ENCODE results near the gene SFMBT1.

Gene SFMBT1

GRCh38 chr3:52880474-52880873 is 165.4 kb downstream of the SFMBT1 start:
- H3K9me3 ChIP-seq (ENCODE audit: insufficient read depth, low read length, severe bottlenecking): peaks cover 3% of the 10 kb centered on the region
- ATAC-seq (ENCODE audit: insufficient read depth, low read depth) (no peak), DNase-seq (no peak)
- TF ChIP-seq EZH2 (IDR thresholded peaks at IDR 0.05; ENCODE audit: borderline replicate concordance, low read depth, low read length, severe bottlenecking) (no peak), CTCF (IDR thresholded peaks at IDR 0.05; ENCODE audit: borderline replicate concordance, extremely low read depth, low read length, poor library complexity, severe bottlenecking) (no peak)
- no peak overlapping the region for H3K4me3 ChIP-seq (ENCODE audit: low read depth in 1 of 2, low read length in 2 of 2)
- no peak overlapping the region for H3K9ac ChIP-seq (ENCODE audit: low read depth, low read length)
- H3K27ac ChIP-seq (ENCODE audit: low read length): no peak overlapping the region
- H4K20me1 ChIP-seq (ENCODE audit: insufficient read depth, low read length): peaks cover 8% of the 10 kb centered on the region
- H2AFZ ChIP-seq (ENCODE audit: low read depth, low read length): no peak overlapping the region
- H3K4me1 ChIP-seq (ENCODE audit: insufficient read depth, low read length): 0 out of 2 replicates have a peak, but pooled peaks cover under 1% of the 10 kb centered on the region
- no peaks in the 10 kb centered on the region for H3K27me3 ChIP-seq (ENCODE audit: insufficient read depth, low read length, poor library complexity)
- peaks cover 7% of the 10 kb centered on the region; the same call in 1 of the 2 replicates for H3K36me3 ChIP-seq (ENCODE audit: insufficient read depth, low read length)
- H3K79me2 ChIP-seq (ENCODE audit: insufficient read depth, low read length): 0 out of 2 replicates have a peak, but pooled peaks cover 5% of the 10 kb centered on the region
- H3K4me2 ChIP-seq (ENCODE audit: insufficient read depth, low read length): no peak overlapping the region

GRCh38 chr3:52880047-52880446 is 165.8 kb downstream of the SFMBT1 start:
- Histone ChIP-seq H3K4me1 (ENCODE audit: insufficient read depth, low read length) (peaks cover 3% of the 10 kb centered on the region; the same call in 1 of the 2 replicates), H3K9me3 (ENCODE audit: insufficient read depth, low read length, severe bottlenecking) (no peaks in the 10 kb centered on the region), H3K27ac (ENCODE audit: low read length) (no peak overlapping the region), H3K4me3 (ENCODE audit: low read depth in 1 of 2, low read length in 2 of 2) (no peak overlapping the region), H4K20me1 (ENCODE audit: insufficient read depth, low read length) (peaks cover 13% of the 10 kb centered on the region), H3K36me3 (ENCODE audit: insufficient read depth, low read length) (0 out of 2 replicates have a peak, but pooled peaks cover 3% of the 10 kb centered on the region), H3K9ac (ENCODE audit: low read depth, low read length) (no peak overlapping the region), H3K79me2 (ENCODE audit: insufficient read depth, low read length) (peaks cover 7% of the 10 kb centered on the region; the same call in 1 of the 2 replicates), H3K27me3 (ENCODE audit: insufficient read depth, low read length, poor library complexity) (no peaks in the 10 kb centered on the region), H2AFZ (ENCODE audit: low read depth, low read length) (no peak overlapping the region), H3K4me2 (ENCODE audit: insufficient read depth, low read length) (no peak overlapping the region)
- ATAC-seq (ENCODE audit: insufficient read depth, low read depth) (no peak), DNase-seq (no peak)
- TF ChIP-seq EZH2 (IDR thresholded peaks at IDR 0.05; ENCODE audit: borderline replicate concordance, low read depth, low read length, severe bottlenecking): no peak
- no peak for TF ChIP-seq CTCF (IDR thresholded peaks at IDR 0.05; ENCODE audit: borderline replicate concordance, extremely low read depth, low read length, poor library complexity, severe bottlenecking)

GRCh38 chr3:52879581-52879980 is 166.3 kb downstream of the SFMBT1 start:
- Histone ChIP-seq H4K20me1 (ENCODE audit: insufficient read depth, low read length) (peaks cover 13% of the 10 kb centered on the region), H3K4me1 (ENCODE audit: insufficient read depth, low read length) (peaks cover 3% of the 10 kb centered on the region; the same call in 1 of the 2 replicates), H3K4me2 (ENCODE audit: insufficient read depth, low read length) (no peak overlapping the region), H3K36me3 (ENCODE audit: insufficient read depth, low read length) (no peaks in the 10 kb centered on the region), H3K4me3 (ENCODE audit: low read depth in 1 of 2, low read length in 2 of 2) (no peak overlapping the region), H3K9ac (ENCODE audit: low read depth, low read length) (no peak overlapping the region), H3K27ac (ENCODE audit: low read length) (no peak overlapping the region), H3K79me2 (ENCODE audit: insufficient read depth, low read length) (peaks cover 7% of the 10 kb centered on the region; the same call in 1 of the 2 replicates), H3K9me3 (ENCODE audit: insufficient read depth, low read length, severe bottlenecking) (no peaks in the 10 kb centered on the region), H3K27me3 (ENCODE audit: insufficient read depth, low read length, poor library complexity) (no peaks in the 10 kb centered on the region), H2AFZ (ENCODE audit: low read depth, low read length) (no peak overlapping the region)
- TF ChIP-seq CTCF (IDR thresholded peaks at IDR 0.05; ENCODE audit: borderline replicate concordance, extremely low read depth, low read length, poor library complexity, severe bottlenecking) (no peak), EZH2 (IDR thresholded peaks at IDR 0.05; ENCODE audit: borderline replicate concordance, low read depth, low read length, severe bottlenecking) (no peak)
- ATAC-seq (ENCODE audit: insufficient read depth, low read depth) (no peak), DNase-seq (no peak)

Data from DND-41 (cell line).